ENCODE results near the gene PAF1. TPM values are rescaled to one million over a fixed set of nuclear protein-coding genes. Genes with fewer than 3 reads are reported as not detected.

Gene PAF1
- total and polyA plus RNA-seq, 4 donors = 13.7 to 29.4 (median 18.9) TPM

- Histone ChIP-seq H3K4me3 (ENCODE audit: low read depth in 1 of 3, low read length in 3 of 3) (peak overlapping the region; percentile 89 to 95 (median 94)), H3K4me1 (ENCODE audit: control insufficient read depth in 4 of 4, insufficient read depth in 4 of 4, low read length in 3 of 4) (peaks cover 7 to 25% (median 13%) of the 10 kb centered on the region in 4 donors), H3K27ac (ENCODE audit: low read depth in 1 of 2, low read length in 2 of 2) (peak overlapping the region; percentile 89 to 95), H3K9me3 (ENCODE audit: control insufficient read depth in 4 of 4, low read length in 3 of 4) (no peaks in the 10 kb centered on the region), H3K36me3 (ENCODE audit: control insufficient read depth in 4 of 4, insufficient read depth in 3 of 4, low read depth in 1 of 4, low read length in 3 of 4) (peaks cover 0 to 9% (median 0%) of the 10 kb centered on the region in 4 donors), H3K27me3 (ENCODE audit: control insufficient read depth in 4 of 4, insufficient read depth in 4 of 4, low read length in 3 of 4) (no peaks in the 10 kb centered on the region), H3K9ac (ENCODE audit: low read depth in 1 of 2, low read length in 2 of 2) (peak overlapping the region; percentile 98 to 99)
- under 1% methylated on average over 14 of the region's 14 CpGs for WGBS
- no peak for DNase-seq (ENCODE audit: low spot score)
- TF ChIP-seq EGR1 (IDR thresholded peaks at IDR 0.05; ENCODE audit: low read depth in 2 of 2) = no peak
- TF ChIP-seq JUND (IDR thresholded peaks at IDR 0.05) = no peak
- no peak for TF ChIP-seq REST (IDR thresholded peaks at IDR 0.05)
- no peak for TF ChIP-seq FOXA1 (IDR thresholded peaks at IDR 0.05)
- no peak for TF ChIP-seq CTCF (IDR thresholded peaks at IDR 0.05; ENCODE audit: low read depth, low read length, missing input control)
- no peak for TF ChIP-seq HNF4G (IDR thresholded peaks at IDR 0.05)
- no peak for TF ChIP-seq YY1 (IDR thresholded peaks at IDR 0.05)
- TF ChIP-seq NR2F2 (IDR thresholded peaks at IDR 0.05) = no peak
- TF ChIP-seq GABPA (IDR thresholded peaks at IDR 0.05 in 1 of 2, conservative IDR thresholded peaks at IDR 0.05 in 1 of 2) = no peak
- no peak for TF ChIP-seq TAF1 (conservative IDR thresholded peaks at IDR 0.05)
- no peak for TF ChIP-seq RXRA (IDR thresholded peaks at IDR 0.05)
- no peak for TF ChIP-seq HNF4A (conservative IDR thresholded peaks at IDR 0.05)
- TF ChIP-seq ATF3 (IDR thresholded peaks at IDR 0.05) = no peak
- TF ChIP-seq FOXA2 (IDR thresholded peaks at IDR 0.05) = no peak
- no peak for TF ChIP-seq SP1 (IDR thresholded peaks at IDR 0.05)
- TF ChIP-seq RAD21 (IDR thresholded peaks at IDR 0.05) = no peak
- no peak for TF ChIP-seq MAX (IDR thresholded peaks at IDR 0.05)
Measured at GRCh38 chr19:39407410-39407659, 16.4 kb upstream of the PAF1 start.

GRCh38 chr19:39406656-39407409 lies 15.9 kb upstream of the PAF1 start, which contains the start of gene ZFP36:
ZFP36 (plus strand) TSS chr19:39406847; CDS start chr19:39406905, 58 bp downstream.
- WGBS = under 1% methylated on average over 56 of the region's 56 CpGs
- TF ChIP-seq HNF4G (IDR thresholded peaks at IDR 0.05) (no peak), EGR1 (IDR thresholded peaks at IDR 0.05; ENCODE audit: low read depth in 2 of 2) (peak; percentile 3 to 51), MAX (IDR thresholded peaks at IDR 0.05) (peak; percentile 43), CTCF (IDR thresholded peaks at IDR 0.05; ENCODE audit: low read depth, low read length, missing input control) (no peak), ATF3 (IDR thresholded peaks at IDR 0.05) (no peak), YY1 (IDR thresholded peaks at IDR 0.05) (peak; percentile 72), JUND (IDR thresholded peaks at IDR 0.05) (peak in 1 of 2 donors; percentile 34), FOXA2 (IDR thresholded peaks at IDR 0.05) (no peak), GABPA (IDR thresholded peaks at IDR 0.05 in 1 of 2, conservative IDR thresholded peaks at IDR 0.05 in 1 of 2) (peak in 1 of 2 donors; percentile 20), NR2F2 (IDR thresholded peaks at IDR 0.05) (peak; percentile 38), FOXA1 (IDR thresholded peaks at IDR 0.05) (no peak), TAF1 (conservative IDR thresholded peaks at IDR 0.05) (peak; percentile 75), REST (IDR thresholded peaks at IDR 0.05) (peak; percentile 29)

More at GRCh38 chr19:39406656-39407409, 15.9 kb upstream of the PAF1 start, which contains the start of gene ZFP36:
- peaks cover 0 to 9% (median 0%) of the 10 kb centered on the region in 4 donors for H3K36me3 ChIP-seq (ENCODE audit: control insufficient read depth in 4 of 4, insufficient read depth in 3 of 4, low read depth in 1 of 4, low read length in 3 of 4)
- peak within 1 kb of the TSS; percentile 89 to 95 (median 94) for H3K4me3 ChIP-seq (ENCODE audit: low read depth in 1 of 3, low read length in 3 of 3)
- H3K9ac ChIP-seq (ENCODE audit: low read depth in 1 of 2, low read length in 2 of 2) = peak within 1 kb of the TSS; percentile 98 to 99
- DNase-seq (ENCODE audit: low spot score) = peak; percentile 88
- peak within 1 kb of the TSS; percentile 94 to 95 for H3K27ac ChIP-seq (ENCODE audit: low read depth in 1 of 2, low read length in 2 of 2)
- no peaks in the 10 kb centered on the region for H3K9me3 ChIP-seq (ENCODE audit: control insufficient read depth in 4 of 4, low read length in 3 of 4)
- no peaks in the 10 kb centered on the region for H3K27me3 ChIP-seq (ENCODE audit: control insufficient read depth in 4 of 4, insufficient read depth in 4 of 4, low read length in 3 of 4)
- H3K4me1 ChIP-seq (ENCODE audit: control insufficient read depth in 4 of 4, insufficient read depth in 4 of 4, low read length in 3 of 4) = peaks cover 10 to 29% (median 18%) of the 10 kb centered on the region in 4 donors

Data from liver (tissue), 9 donors.